Measurements from ENCODE around the gene PAM.

Gene PAM

DNA sequence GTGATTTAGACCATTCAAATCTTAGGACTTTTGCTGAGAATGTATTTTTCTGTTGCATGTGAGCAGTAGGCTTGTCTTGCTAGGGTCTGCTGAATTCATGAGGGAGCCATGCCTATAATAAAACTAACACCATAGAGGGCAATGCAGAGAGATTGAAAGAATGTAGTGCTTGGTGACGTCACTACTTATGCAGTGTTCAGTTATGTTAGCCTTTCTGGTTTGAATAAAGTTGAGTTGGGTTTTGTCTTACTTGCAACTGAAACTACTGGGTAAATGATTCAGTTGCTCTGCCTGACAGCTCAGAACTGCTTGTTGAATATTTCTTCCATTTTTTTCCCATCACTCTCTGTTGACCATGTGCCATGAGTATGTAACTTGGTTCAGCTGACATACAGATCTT, 114.1 kb downstream of the PAM start:
- Histone ChIP-seq H3K4me1 (ENCODE audit: control insufficient read depth, insufficient read depth, low read length, unreplicated experiment) (peaks cover 23% of the 10 kb centered on the region), H3K79me2 (ENCODE audit: control insufficient read depth, insufficient read depth, low read length, unreplicated experiment) (peaks cover 5% of the 10 kb centered on the region), H3K27ac (ENCODE audit: low read depth, low read length) (no peak overlapping the region), H2AFZ (ENCODE audit: low read length, unreplicated experiment) (no peak overlapping the region), H3K4me3 (ENCODE audit: low read depth, low read length) (no peak overlapping the region), H3K27me3 (ENCODE audit: insufficient read depth, low read length) (no peaks in the 10 kb centered on the region), H3K36me3 (ENCODE audit: insufficient read depth, low read length) (peaks cover 13% of the 10 kb centered on the region; the same call in 1 of the 2 replicates)

DNA sequence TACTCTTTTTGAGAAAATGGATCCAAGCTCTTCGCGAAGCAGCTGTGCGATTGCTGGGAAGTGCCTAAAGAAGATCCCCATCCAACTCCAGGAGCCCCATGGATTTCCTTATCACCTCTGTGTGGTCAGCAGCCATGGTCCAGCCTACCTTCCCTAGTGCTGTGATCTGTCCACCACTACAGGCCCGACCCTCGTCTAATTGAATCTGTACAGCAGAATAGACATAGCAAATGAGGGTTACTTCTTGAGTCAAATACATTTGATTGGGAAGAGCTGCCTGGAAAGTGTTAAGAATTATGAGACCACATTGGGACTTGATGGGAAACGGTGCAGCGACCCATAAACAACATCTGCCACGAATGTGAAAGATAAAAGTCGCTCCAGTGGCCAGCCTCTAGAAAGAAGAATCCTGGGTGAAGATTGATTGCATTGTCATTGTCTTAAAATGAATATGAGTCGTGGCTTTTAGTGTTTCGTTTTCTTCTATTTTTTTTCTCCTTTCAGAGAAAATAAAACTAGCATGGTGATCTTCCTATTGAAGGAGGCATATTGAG, 118.4 kb downstream of the PAM start:
- Histone ChIP-seq H3K36me3 (ENCODE audit: insufficient read depth, low read length) (peaks cover 13% of the 10 kb centered on the region; the same call in 1 of the 2 replicates), H3K27ac (ENCODE audit: low read depth, low read length) (no peak overlapping the region), H3K4me1 (ENCODE audit: control insufficient read depth, insufficient read depth, low read length, unreplicated experiment) (no peaks in the 10 kb centered on the region), H3K79me2 (ENCODE audit: control insufficient read depth, insufficient read depth, low read length, unreplicated experiment) (no peaks in the 10 kb centered on the region), H3K4me3 (ENCODE audit: low read depth, low read length) (no peak overlapping the region), H3K27me3 (ENCODE audit: insufficient read depth, low read length) (no peaks in the 10 kb centered on the region), H2AFZ (ENCODE audit: low read length, unreplicated experiment) (no peak overlapping the region)

DNA sequence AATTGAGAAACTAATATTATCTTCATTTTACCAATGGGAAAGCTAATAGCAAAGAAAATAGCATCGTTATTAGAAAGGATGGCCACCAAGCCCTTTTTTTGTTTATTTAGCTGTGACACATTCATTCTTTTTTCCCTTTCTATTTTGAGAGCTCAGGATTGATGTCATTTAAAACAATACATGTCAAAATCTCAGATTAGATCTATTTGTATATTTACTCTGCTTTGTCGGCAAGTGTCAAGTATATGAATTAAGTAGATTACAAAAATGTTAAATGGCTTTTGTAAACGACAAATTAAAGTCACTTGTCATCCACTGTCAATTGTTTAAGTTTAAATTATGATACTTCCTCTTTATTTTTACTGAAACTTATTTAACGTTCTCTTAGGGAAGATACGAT, 118.9 kb downstream of the PAM start:
- H3K79me2 ChIP-seq (ENCODE audit: control insufficient read depth, insufficient read depth, low read length, unreplicated experiment), result no peaks in the 10 kb centered on the region
- H3K36me3 ChIP-seq (ENCODE audit: insufficient read depth, low read length), result peaks cover 11% of the 10 kb centered on the region; the same call in 1 of the 2 replicates

DNA sequence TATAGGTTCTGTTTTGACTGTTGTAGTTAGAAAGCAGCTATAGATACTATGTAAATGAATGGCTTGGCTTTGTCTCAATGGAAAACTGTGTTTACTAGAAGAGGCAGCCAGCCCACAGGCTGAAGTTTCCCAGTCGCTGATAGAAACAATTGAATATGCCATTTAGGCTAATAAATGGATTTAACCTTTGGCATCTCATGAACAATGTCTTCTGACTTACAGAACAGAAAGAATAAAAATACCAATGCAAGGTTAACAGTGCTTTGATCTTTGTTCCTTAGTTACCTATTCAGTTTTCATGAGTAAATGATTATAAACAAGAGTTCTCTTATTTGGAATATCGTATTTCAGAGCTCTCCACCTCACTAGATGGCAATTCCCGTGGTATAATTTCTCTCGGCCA, 120.6 kb downstream of the PAM start:
- Histone ChIP-seq H3K4me1 (ENCODE audit: control insufficient read depth, insufficient read depth, low read length, unreplicated experiment) (no peaks in the 10 kb centered on the region), H3K79me2 (ENCODE audit: control insufficient read depth, insufficient read depth, low read length, unreplicated experiment) (no peaks in the 10 kb centered on the region), H2AFZ (ENCODE audit: low read length, unreplicated experiment) (no peak overlapping the region), H3K36me3 (ENCODE audit: insufficient read depth, low read length) (0 out of 2 replicates have a peak, but pooled peaks cover 3% of the 10 kb centered on the region), H3K27ac (ENCODE audit: low read depth, low read length) (no peak overlapping the region), H3K27me3 (ENCODE audit: insufficient read depth, low read length) (no peaks in the 10 kb centered on the region), H3K4me3 (ENCODE audit: low read depth, low read length) (no peak overlapping the region)

More for the DNA sequence above, 118.9 kb downstream of the PAM start:
- H3K4me3 ChIP-seq (ENCODE audit: low read depth, low read length), result no peak overlapping the region
- H3K27ac ChIP-seq (ENCODE audit: low read depth, low read length), result no peak overlapping the region
- H3K4me1 ChIP-seq (ENCODE audit: control insufficient read depth, insufficient read depth, low read length, unreplicated experiment), result no peaks in the 10 kb centered on the region
- H2AFZ ChIP-seq (ENCODE audit: low read length, unreplicated experiment), result no peak overlapping the region
- no peaks in the 10 kb centered on the region for H3K27me3 ChIP-seq (ENCODE audit: insufficient read depth, low read length)

DNA sequence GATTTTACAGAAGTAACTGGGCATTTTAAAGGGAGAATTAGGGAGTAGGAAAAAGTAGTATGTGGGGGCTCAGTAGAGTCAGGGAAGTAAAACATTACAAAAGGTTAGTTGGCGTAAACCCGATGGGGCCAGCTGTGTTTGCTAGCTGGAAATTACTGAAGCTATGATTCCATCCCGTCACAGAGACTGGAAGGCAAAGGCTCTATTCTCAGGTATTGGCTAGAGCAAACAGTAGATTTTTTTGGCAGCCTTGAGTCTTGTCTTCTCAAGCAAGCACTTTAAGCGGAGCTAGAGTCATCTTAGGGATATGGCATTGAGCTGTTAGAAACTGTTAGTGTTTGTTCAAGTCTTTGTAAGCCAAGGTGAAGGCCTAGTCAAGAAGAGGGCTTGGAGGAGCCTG, 121.5 kb downstream of the PAM start:
- Histone ChIP-seq H3K4me3 (ENCODE audit: low read depth, low read length) (no peak overlapping the region), H3K4me1 (ENCODE audit: control insufficient read depth, insufficient read depth, low read length, unreplicated experiment) (no peaks in the 10 kb centered on the region), H3K36me3 (ENCODE audit: insufficient read depth, low read length) (peaks cover 3% of the 10 kb centered on the region; the same call in 1 of the 2 replicates), H3K27me3 (ENCODE audit: insufficient read depth, low read length) (no peaks in the 10 kb centered on the region), H3K27ac (ENCODE audit: low read depth, low read length) (no peak overlapping the region), H2AFZ (ENCODE audit: low read length, unreplicated experiment) (no peak overlapping the region), H3K79me2 (ENCODE audit: control insufficient read depth, insufficient read depth, low read length, unreplicated experiment) (no peaks in the 10 kb centered on the region)

DNA sequence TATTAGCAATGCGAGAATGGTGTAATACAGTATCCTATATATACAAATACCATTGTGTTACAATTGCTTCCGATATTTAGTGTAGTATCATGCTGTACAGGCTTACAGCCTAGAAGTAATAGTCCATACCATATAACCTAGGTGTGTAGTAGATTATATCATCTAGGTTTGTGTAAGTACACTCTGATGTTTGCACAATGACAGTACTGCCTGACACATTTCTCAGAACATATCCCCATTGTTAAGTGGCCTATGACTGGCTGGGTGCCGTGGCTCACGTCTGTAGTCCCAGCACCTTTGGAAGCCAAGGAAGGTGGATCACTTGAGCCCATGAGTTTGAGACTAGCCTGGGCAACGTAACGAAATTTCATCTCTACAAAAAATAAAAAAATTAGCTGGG, 124.6 kb downstream of the PAM start:
- H3K27ac ChIP-seq (ENCODE audit: low read depth, low read length), result no peak overlapping the region
- H2AFZ ChIP-seq (ENCODE audit: low read length, unreplicated experiment), result no peak overlapping the region
- H3K27me3 ChIP-seq (ENCODE audit: insufficient read depth, low read length), result no peaks in the 10 kb centered on the region
- no peaks in the 10 kb centered on the region for H3K79me2 ChIP-seq (ENCODE audit: control insufficient read depth, insufficient read depth, low read length, unreplicated experiment)
- no peaks in the 10 kb centered on the region for H3K4me1 ChIP-seq (ENCODE audit: control insufficient read depth, insufficient read depth, low read length, unreplicated experiment)
- no peak overlapping the region for H3K4me3 ChIP-seq (ENCODE audit: low read depth, low read length)
- no peaks in the 10 kb centered on the region; the same call in 1 of the 2 replicates for H3K36me3 ChIP-seq (ENCODE audit: insufficient read depth, low read length)

DNA sequence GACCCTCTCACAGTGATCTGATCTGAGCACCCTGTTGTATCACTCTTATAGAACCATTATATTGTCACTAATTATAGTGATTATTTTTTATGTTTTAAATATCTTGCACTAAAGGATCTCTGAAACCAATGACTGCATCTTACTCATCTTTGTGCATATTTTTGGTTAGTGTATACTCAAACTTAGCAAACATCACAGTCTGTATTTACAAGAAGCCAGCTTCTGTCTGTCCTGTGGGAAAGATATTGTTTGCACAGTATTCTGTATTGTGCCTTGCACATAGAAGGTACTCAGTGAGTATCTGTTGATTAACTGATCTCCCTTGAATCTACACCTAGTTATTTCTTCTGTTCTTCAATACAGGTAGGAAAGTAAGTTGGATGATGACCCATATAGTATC, 131.5 kb downstream of the PAM start:
- H3K79me2 ChIP-seq (ENCODE audit: control insufficient read depth, insufficient read depth, low read length, unreplicated experiment), result peaks cover 5% of the 10 kb centered on the region
- no peaks in the 10 kb centered on the region for H3K4me1 ChIP-seq (ENCODE audit: control insufficient read depth, insufficient read depth, low read length, unreplicated experiment)
- H3K36me3 ChIP-seq (ENCODE audit: insufficient read depth, low read length), result no peaks in the 10 kb centered on the region; the same call in 1 of the 2 replicates
- H3K27ac ChIP-seq (ENCODE audit: low read depth, low read length), result no peak overlapping the region
- H3K4me3 ChIP-seq (ENCODE audit: low read depth, low read length), result no peak overlapping the region
- no peaks in the 10 kb centered on the region for H3K27me3 ChIP-seq (ENCODE audit: insufficient read depth, low read length)
- H2AFZ ChIP-seq (ENCODE audit: low read length, unreplicated experiment), result no peak overlapping the region

DNA sequence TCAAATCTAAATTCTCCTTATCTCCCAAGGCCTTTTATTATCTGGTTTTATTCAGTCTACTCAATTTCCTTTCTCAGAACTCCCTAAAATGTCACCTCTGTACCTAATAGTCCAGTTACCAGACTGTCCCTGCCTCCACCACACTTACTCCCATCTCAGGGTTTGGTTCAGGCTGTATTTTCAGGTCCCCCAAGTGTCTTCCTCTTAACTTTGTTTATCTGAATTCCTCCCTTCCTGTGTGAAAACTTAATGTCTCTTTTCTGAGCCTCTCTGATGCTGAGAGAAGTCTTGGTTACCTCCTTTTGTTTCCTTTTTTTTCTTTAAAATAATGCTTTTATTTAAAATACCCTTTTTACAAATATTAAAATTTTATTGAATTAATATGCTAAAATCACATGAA, 133.4 kb downstream of the PAM start:
- Histone ChIP-seq H3K27me3 (ENCODE audit: insufficient read depth, low read length) (no peaks in the 10 kb centered on the region), H3K4me3 (ENCODE audit: low read depth, low read length) (no peak overlapping the region), H3K4me1 (ENCODE audit: control insufficient read depth, insufficient read depth, low read length, unreplicated experiment) (no peaks in the 10 kb centered on the region), H3K79me2 (ENCODE audit: control insufficient read depth, insufficient read depth, low read length, unreplicated experiment) (peaks cover 5% of the 10 kb centered on the region), H3K27ac (ENCODE audit: low read depth, low read length) (no peak overlapping the region), H3K36me3 (ENCODE audit: insufficient read depth, low read length) (no peaks in the 10 kb centered on the region), H2AFZ (ENCODE audit: low read length, unreplicated experiment) (no peak overlapping the region)

DNA sequence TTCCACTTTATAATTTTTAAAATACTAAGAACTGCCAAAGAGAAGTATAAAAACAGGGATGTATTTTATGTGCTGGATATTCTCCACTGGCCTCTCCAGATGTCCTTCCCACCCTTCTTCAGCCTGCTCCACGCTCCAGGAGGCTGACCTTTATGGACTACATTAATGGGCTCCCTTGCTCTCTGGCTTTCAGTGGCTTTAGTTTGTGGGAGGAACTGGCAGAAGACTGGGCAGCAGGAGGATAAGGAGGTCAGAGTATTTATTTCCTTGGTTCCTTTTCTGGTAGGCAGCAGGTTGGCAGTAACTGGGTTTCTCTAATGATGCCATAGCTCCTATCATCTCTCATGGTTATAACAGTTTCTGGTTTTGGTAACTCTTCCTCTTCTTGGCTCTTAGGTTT, 133.9 kb downstream of the PAM start:
- H2AFZ ChIP-seq (ENCODE audit: low read length, unreplicated experiment), result no peak overlapping the region
- no peak overlapping the region for H3K4me3 ChIP-seq (ENCODE audit: low read depth, low read length)
- no peaks in the 10 kb centered on the region for H3K27me3 ChIP-seq (ENCODE audit: insufficient read depth, low read length)
- H3K79me2 ChIP-seq (ENCODE audit: control insufficient read depth, insufficient read depth, low read length, unreplicated experiment), result peaks cover 5% of the 10 kb centered on the region
- H3K27ac ChIP-seq (ENCODE audit: low read depth, low read length), result no peak overlapping the region
- H3K4me1 ChIP-seq (ENCODE audit: control insufficient read depth, insufficient read depth, low read length, unreplicated experiment), result no peaks in the 10 kb centered on the region
- H3K36me3 ChIP-seq (ENCODE audit: insufficient read depth, low read length), result no peaks in the 10 kb centered on the region

DNA sequence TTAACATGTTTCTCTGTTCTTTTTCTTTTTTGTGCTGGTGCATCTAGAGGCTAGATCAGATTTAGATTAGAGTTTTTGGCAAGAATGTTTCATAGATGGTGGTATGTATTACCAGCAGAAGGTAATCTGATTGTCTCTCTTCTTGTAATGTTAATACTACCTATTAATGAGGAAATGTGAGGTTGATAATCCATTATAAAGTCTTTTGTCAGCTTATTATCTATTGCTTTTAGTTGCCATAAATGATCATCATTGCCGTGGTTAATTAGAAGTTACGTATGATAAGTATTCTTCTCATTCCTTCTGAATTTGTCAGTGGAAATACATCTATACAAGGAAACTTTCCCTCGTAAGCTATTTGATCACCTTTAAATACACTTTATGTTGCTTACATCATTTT, 135.0 kb downstream of the PAM start:
- Histone ChIP-seq H3K27me3 (ENCODE audit: insufficient read depth, low read length) (no peaks in the 10 kb centered on the region), H3K79me2 (ENCODE audit: control insufficient read depth, insufficient read depth, low read length, unreplicated experiment) (peaks cover 5% of the 10 kb centered on the region), H3K27ac (ENCODE audit: low read depth, low read length) (no peak overlapping the region), H3K36me3 (ENCODE audit: insufficient read depth, low read length) (no peaks in the 10 kb centered on the region), H3K4me3 (ENCODE audit: low read depth, low read length) (no peak overlapping the region), H3K4me1 (ENCODE audit: control insufficient read depth, insufficient read depth, low read length, unreplicated experiment) (no peaks in the 10 kb centered on the region), H2AFZ (ENCODE audit: low read length, unreplicated experiment) (no peak overlapping the region)

DNA sequence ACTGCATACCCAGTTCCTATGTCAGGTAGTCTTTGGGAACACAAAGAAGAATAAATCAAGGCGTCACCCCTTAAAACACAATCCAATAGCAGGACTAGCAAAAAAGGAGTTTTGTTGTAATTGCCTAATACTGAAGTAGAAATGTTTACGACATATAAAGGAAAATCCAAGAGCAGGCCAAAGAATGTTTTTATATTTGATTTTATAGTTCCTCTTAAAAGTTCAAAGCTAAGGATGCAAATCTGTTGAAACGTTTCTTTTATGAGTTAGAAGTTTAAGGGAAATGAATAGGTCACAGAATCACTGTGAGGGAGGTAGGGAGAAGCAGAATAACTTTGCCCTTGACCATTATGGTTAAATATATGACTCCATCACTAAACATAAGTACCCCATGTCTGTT, 136.1 kb downstream of the PAM start:
- H3K27ac ChIP-seq (ENCODE audit: low read depth, low read length), result no peak overlapping the region
- no peaks in the 10 kb centered on the region for H3K36me3 ChIP-seq (ENCODE audit: insufficient read depth, low read length)
- peaks cover 5% of the 10 kb centered on the region for H3K79me2 ChIP-seq (ENCODE audit: control insufficient read depth, insufficient read depth, low read length, unreplicated experiment)
- H3K4me1 ChIP-seq (ENCODE audit: control insufficient read depth, insufficient read depth, low read length, unreplicated experiment), result no peaks in the 10 kb centered on the region
- H2AFZ ChIP-seq (ENCODE audit: low read length, unreplicated experiment), result no peak overlapping the region
- H3K4me3 ChIP-seq (ENCODE audit: low read depth, low read length), result no peak overlapping the region
- H3K27me3 ChIP-seq (ENCODE audit: insufficient read depth, low read length), result no peaks in the 10 kb centered on the region
